Activated CD8-positive, alpha-beta T cell treated with anti-CD3 and anti-CD28 coated beads, Interleukin-2, amount 10 ng/mL, durations not matched to agents 7 days and 5 days (primary cell): ENCODE measurements around the gene TESPA1. TPM values are rescaled to one million over a fixed set of nuclear protein-coding genes. Genes with fewer than 3 reads are reported as not detected.

ENCODE experiments used
- ATAC-seq: fragments of 150-1000 bp; cut with Tn5 transposase; one replicate; pipeline ENCODE4 v1.10.0; 2021; ENCODE audit warnings: moderate library complexity
- CTCF ChIA-PET: fragments of 350-600 bp; sonication (Branson Sonifier 250); formaldehyde crosslinking; loops from one replicate; lab custom pipeline; 2021; ENCODE audit warnings: antibody characterized with exemption; lab: Charles Lee
- POLR2A ChIA-PET: fragments of 350-600 bp; sonication (Branson Sonifier 250); formaldehyde crosslinking; loops from one replicate; lab custom pipeline; 2021; ENCODE audit warnings: antibody characterized with exemption; lab: Charles Lee
- DNase-seq: peaks from one replicate; pipeline ENCODE4 v3.0.0-alpha.2; 2020
- H3K27ac Mint-ChIP-seq: one replicate; pipeline ENCODE4 v1.8.0; 2021; ENCODE audit warnings: mild to moderate bottlenecking, mixed read lengths
- H3K27me3 Mint-ChIP-seq: one replicate; pipeline ENCODE4 v1.8.0; 2021; ENCODE audit warnings: low read depth, mixed read lengths
- H3K36me3 Mint-ChIP-seq: one replicate; pipeline ENCODE4 v1.8.0; 2021; ENCODE audit warnings: low read depth, mixed read lengths
- H3K4me1 Mint-ChIP-seq: one replicate; pipeline ENCODE4 v1.8.0; 2021; ENCODE audit warnings: low read depth, mixed read lengths
- H3K4me3 Mint-ChIP-seq: one replicate; pipeline ENCODE4 v1.8.0; 2021; ENCODE audit warnings: mild to moderate bottlenecking, mixed read lengths
- H3K9me3 Mint-ChIP-seq: one replicate; pipeline ENCODE4 v1.8.0; 2022; ENCODE audit warnings: mixed read lengths; ENCODE audit not compliant: insufficient read depth
- total RNA-seq, 2 experiments: library from RNA; stranded (reverse); gene quantifications; one replicate each; pipeline ENCODE4 v1.2.3, GENCODE V29; 2021

The TESPA1 gene
- total RNA-seq, 2 experiments from 2014 or later = 81.0 to 84.6 TPM

DNA sequence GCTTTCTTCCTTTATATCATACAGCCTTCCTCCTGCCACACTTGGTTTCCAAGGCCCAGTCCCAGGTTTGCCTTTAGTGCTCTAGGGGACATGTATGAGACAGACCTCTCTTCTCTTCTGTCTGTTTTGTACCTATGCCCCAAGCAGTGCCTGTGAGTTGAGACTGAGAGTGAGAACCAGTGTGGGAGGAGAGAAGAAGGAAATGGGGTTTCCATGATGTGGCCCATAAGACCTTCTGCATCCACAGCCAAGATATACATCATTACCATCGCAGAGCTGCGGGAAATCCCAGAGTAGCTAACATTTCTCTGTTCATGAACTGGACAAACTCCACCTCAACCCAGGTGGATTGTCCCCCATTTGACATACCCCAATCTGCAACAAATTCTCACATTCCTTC, 2.8 kb downstream of the TESPA1 start:
- Mint-ChIP-seq H3K27me3 (no peaks in the 10 kb centered on the region), H3K4me1 (peaks cover 79% of the 10 kb centered on the region), H3K9me3 (no peaks in the 10 kb centered on the region), H3K4me3 (peak overlapping the region; percentile 91), H3K27ac (peak overlapping the region; percentile 86), H3K36me3 (peaks cover 68% of the 10 kb centered on the region)
- POLR2A ChIA-PET = interaction anchor here (1.3 kb wide), 1 partner anchor 16 kb away, joined by 7 read pairs; no protein-coding TSS in a partner anchor
- CTCF ChIA-PET = interaction anchor here (0.8 to 7.6 kb wide), 9 partner anchors 7 to 232 kb away, joined by 3 to 117 read pairs (median 21); no protein-coding TSS in a partner anchor
- ATAC-seq (peak; percentile 9), DNase-seq (no peak)

DNA sequence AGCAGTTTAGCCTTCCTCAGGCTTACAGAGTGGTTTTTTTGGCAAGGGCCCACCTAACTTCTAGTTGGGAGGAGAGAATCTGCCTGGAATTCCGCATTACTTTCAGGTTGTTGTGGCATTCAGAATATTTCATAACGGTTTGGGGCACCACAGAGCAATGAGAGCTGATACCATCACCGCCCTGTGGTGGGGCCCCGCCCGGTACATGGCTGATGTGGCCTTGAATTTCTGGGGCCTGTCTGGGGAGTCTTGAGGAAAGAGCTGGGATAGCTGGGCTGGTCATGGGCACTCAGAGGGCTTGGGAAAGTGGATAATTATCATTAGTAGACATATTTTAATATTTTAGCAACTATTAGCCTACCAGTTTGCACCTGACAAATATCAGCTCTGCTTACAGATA, 4.2 kb downstream of the TESPA1 start:
- peak; percentile 22 for ATAC-seq
- Mint-ChIP-seq H3K27me3 (no peaks in the 10 kb centered on the region), H3K4me3 (peak overlapping the region; percentile 74), H3K36me3 (peaks cover 79% of the 10 kb centered on the region), H3K27ac (peak overlapping the region; percentile 78), H3K9me3 (no peaks in the 10 kb centered on the region), H3K4me1 (peaks cover 78% of the 10 kb centered on the region)
- ChIA-PET POLR2A (interaction anchor here (0.6 to 1.1 kb wide), 4 partner anchors 10 to 24 kb away, joined by 3 to 5 read pairs (median 4); no protein-coding TSS in a partner anchor), CTCF (interaction anchor here (1.0 to 7.5 kb wide), 9 partner anchors 11 to 231 kb away, joined by 3 to 55 read pairs (median 6); no protein-coding TSS in a partner anchor)
- DNase-seq = peak; percentile 52

- Mint-ChIP-seq H3K4me3 (peak overlapping the region; percentile 70), H3K4me1 (peaks cover 91% of the 10 kb centered on the region), H3K27ac (peak overlapping the region; percentile 79), H3K27me3 (no peaks in the 10 kb centered on the region), H3K9me3 (no peaks in the 10 kb centered on the region), H3K36me3 (peaks cover 88% of the 10 kb centered on the region)
- ChIA-PET CTCF (interaction anchor here (0.8 to 7.5 kb wide), 9 partner anchors 9 to 229 kb away, joined by 3 to 55 read pairs (median 9); no protein-coding TSS in a partner anchor), POLR2A (interaction anchor here (1.3 to 1.5 kb wide), 2 partner anchors 9 to 44 kb away, joined by 3 read pairs; no protein-coding TSS in a partner anchor)
- ATAC-seq (peak; percentile 22), DNase-seq (no peak)
Observed at GRCh38 chr12:54977857-54978256, 6.7 kb downstream of the TESPA1 start.

- H3K9me3 Mint-ChIP-seq = no peaks in the 10 kb centered on the region
- no peaks in the 10 kb centered on the region for H3K27me3 Mint-ChIP-seq
- H3K27ac Mint-ChIP-seq = peak overlapping the region; percentile 79
- H3K4me1 Mint-ChIP-seq = peaks cover 84% of the 10 kb centered on the region
- POLR2A ChIA-PET = interaction anchor here (1.5 to 2.8 kb wide), 2 partner anchors 8 to 9 kb away, joined by 3 to 9 read pairs; partner anchors contain the start of gene TESPA1
- CTCF ChIA-PET = interaction anchor here (0.8 to 7.5 kb wide), 8 partner anchors 7 to 95 kb away, joined by 3 to 55 read pairs (median 6); partner anchors contain the start of gene TESPA1
- DNase-seq (no peak), ATAC-seq (no peak)
- peak overlapping the region; percentile 70 for H3K4me3 Mint-ChIP-seq
- peaks cover 87% of the 10 kb centered on the region for H3K36me3 Mint-ChIP-seq
Observed at GRCh38 chr12:54977155-54977554, 7.4 kb downstream of the TESPA1 start.

- Mint-ChIP-seq H3K9me3 (no peaks in the 10 kb centered on the region), H3K4me3 (peak overlapping the region; percentile 26), H3K27me3 (no peaks in the 10 kb centered on the region), H3K36me3 (peaks cover 88% of the 10 kb centered on the region), H3K27ac (peak overlapping the region; percentile 36), H3K4me1 (peaks cover 77% of the 10 kb centered on the region)
- ChIA-PET POLR2A (interaction anchor here (1.4 to 2.8 kb wide), 2 partner anchors 9 to 10 kb away, joined by 6 to 9 read pairs; partner anchors contain the start of gene TESPA1), CTCF (interaction anchor here (0.8 to 7.5 kb wide), 7 partner anchors 9 to 251 kb away, joined by 3 to 55 read pairs (median 5); partner anchors contain the start of gene TESPA1)
- ATAC-seq (no peak), DNase-seq (no peak)
Observed at GRCh38 chr12:54975875-54976274, 8.7 kb downstream of the TESPA1 start.

- Mint-ChIP-seq H3K27me3 (no peaks in the 10 kb centered on the region), H3K36me3 (peaks cover 89% of the 10 kb centered on the region), H3K4me1 (peaks cover 77% of the 10 kb centered on the region), H3K4me3 (no peak overlapping the region), H3K27ac (peak overlapping the region; percentile 66), H3K9me3 (no peaks in the 10 kb centered on the region)
- ATAC-seq = no peak
- CTCF ChIA-PET = interaction anchor here (0.8 to 7.5 kb wide), 5 partner anchors 9 to 97 kb away, joined by 3 to 55 read pairs (median 16); partner anchors contain the start of gene TESPA1
- POLR2A ChIA-PET = interaction anchor here (1.4 to 2.8 kb wide), 2 partner anchors 10 kb away, joined by 6 to 9 read pairs; partner anchors contain the start of gene TESPA1
- no peak for DNase-seq
Observed at GRCh38 chr12:54975272-54975671, 9.3 kb downstream of the TESPA1 start.

DNA sequence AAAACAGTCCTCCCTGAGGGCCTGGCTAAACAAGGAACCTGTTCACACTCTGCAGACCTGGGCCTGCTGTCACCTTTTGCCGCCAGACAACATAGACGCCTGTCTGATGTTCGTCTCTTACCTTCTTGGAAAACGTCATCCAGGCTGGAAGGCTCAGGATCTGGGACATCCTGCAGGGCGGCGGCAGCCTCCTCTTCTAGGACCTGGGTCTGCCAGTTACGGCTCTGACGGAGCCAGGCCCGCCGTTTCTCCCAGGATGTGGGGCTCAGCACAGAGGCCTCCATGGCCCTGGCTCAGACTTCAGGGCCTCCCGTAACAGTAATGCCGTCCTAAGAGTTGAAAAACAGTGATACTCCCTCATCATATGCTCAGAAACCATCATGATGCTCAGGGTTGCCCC, 10.3 kb downstream of the TESPA1 start:
- peaks cover 68% of the 10 kb centered on the region for H3K4me1 Mint-ChIP-seq
- ChIA-PET POLR2A (interaction anchor here (1.5 kb wide), 1 partner anchor 10 kb away, joined by 9 read pairs; the partner anchor contains the start of gene TESPA1), CTCF (interaction anchor here (0.8 to 7.5 kb wide), 6 partner anchors 10 to 225 kb away, joined by 3 to 55 read pairs (median 8); partner anchors contain the start of gene TESPA1)
- H3K27ac Mint-ChIP-seq = peak overlapping the region; percentile 80
- H3K9me3 Mint-ChIP-seq = no peaks in the 10 kb centered on the region
- H3K27me3 Mint-ChIP-seq = no peaks in the 10 kb centered on the region
- ATAC-seq (no peak), DNase-seq (no peak)
- H3K4me3 Mint-ChIP-seq = no peak overlapping the region
- H3K36me3 Mint-ChIP-seq = peaks cover 79% of the 10 kb centered on the region

DNA sequence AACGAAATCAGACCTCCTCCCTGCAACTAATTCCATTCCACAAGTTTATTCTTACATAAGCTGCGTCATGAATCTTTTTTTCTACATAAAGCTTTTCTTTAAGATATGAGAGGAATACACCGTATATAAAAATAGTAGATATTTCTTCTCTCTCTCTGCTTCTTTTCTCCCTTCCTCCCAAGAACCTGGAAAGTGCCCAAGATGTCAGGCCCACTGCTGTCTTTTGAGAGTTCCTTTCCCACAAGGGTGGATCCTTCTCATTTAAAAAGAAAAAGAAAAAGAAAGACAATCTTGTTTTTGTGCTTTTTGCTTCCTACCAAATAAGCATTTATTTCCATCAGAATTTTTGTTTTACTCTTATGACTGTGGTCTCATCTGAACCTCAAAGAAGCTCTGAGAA, 11.0 kb downstream of the TESPA1 start:
- ChIA-PET POLR2A (interaction anchor here (1.5 kb wide), 1 partner anchor 11 kb away, joined by 9 read pairs; the partner anchor contains the start of gene TESPA1), CTCF (interaction anchor here (0.7 to 7.5 kb wide), 8 partner anchors 9 to 249 kb away, joined by 3 to 55 read pairs (median 6); partner anchors contain the start of genes MUCL1 and TESPA1)
- Mint-ChIP-seq H3K27ac (peak overlapping the region; percentile 17), H3K4me1 (peaks cover 63% of the 10 kb centered on the region), H3K4me3 (no peak overlapping the region), H3K36me3 (peaks cover 75% of the 10 kb centered on the region), H3K9me3 (no peaks in the 10 kb centered on the region), H3K27me3 (no peaks in the 10 kb centered on the region)
- no peak for DNase-seq
- no peak for ATAC-seq

DNA sequence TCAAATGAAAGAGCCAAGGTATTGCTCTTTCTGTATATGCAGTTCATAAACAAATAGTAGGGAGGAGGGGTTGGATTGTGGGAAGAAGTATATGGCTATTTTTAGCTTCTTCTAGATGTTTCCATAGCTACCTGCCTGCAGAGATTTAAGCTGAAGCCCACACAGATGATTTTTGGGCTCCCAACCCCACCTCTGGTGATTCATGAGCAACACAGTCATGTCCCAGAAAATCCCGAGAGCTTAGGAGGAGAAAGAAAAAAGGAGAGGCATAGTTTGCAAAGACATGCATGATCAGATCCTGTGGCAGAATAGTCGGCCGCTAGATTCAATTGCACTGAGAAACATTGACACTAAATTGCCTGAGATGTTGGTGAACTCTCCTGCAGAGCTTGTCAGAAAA, 13.8 kb downstream of the TESPA1 start:
- ATAC-seq = no peak
- Mint-ChIP-seq H3K36me3 (peaks cover 76% of the 10 kb centered on the region), H3K4me1 (peaks cover 52% of the 10 kb centered on the region), H3K27me3 (no peaks in the 10 kb centered on the region), H3K4me3 (no peak overlapping the region), H3K9me3 (no peaks in the 10 kb centered on the region), H3K27ac (no peak overlapping the region)
- ChIA-PET CTCF (interaction anchor here (0.6 to 5.1 kb wide), 7 partner anchors 11 to 269 kb away, joined by 3 to 33 read pairs (median 10); no protein-coding TSS in a partner anchor), POLR2A (interaction anchor here (1.5 to 1.6 kb wide), 2 partner anchors 9 to 14 kb away, joined by 3 to 4 read pairs; partner anchors contain the start of gene TESPA1)
- no peak for DNase-seq

DNA sequence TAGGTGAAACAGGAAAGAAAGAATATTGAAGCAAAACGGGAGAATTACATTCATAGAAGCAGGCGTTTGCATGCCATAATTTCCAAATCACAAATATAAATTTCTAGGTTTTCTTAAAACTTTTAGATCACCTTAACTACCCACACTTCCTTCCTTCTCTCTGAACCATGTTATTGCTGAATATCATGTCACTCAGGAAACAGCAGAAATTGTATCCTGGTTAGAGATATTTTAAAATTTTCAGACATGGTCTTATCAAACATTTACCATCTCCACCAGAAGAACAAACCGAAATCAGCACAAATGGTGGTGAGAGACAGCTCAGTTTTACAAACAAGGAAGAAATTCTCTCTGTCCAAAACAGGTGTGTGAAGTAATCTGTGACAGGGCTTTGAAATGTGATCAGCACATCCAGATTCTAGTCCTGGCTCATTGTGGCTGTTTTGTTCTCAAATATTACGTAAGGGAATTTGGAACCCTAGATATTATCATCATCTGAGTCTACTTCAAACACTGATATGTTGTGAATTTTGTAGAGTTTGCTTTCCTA, 16.3 kb downstream of the TESPA1 start:
- CTCF ChIA-PET = interaction anchor here (1.1 to 5.1 kb wide), 9 partner anchors 9 to 218 kb away, joined by 3 to 33 read pairs (median 6); partner anchors contain the start of gene MUCL1
- H3K9me3 Mint-ChIP-seq = no peaks in the 10 kb centered on the region
- ATAC-seq (peak; percentile 41), DNase-seq (no peak)
- H3K4me3 Mint-ChIP-seq = peak overlapping the region; percentile 15
- H3K27ac Mint-ChIP-seq = peak overlapping the region; percentile 84
- no peaks in the 10 kb centered on the region for H3K27me3 Mint-ChIP-seq
- POLR2A ChIA-PET = interaction anchor here (0.7 to 1.5 kb wide), 2 partner anchors 9 to 17 kb away, joined by 3 read pairs; no protein-coding TSS in a partner anchor
- H3K36me3 Mint-ChIP-seq = peaks cover 76% of the 10 kb centered on the region
- H3K4me1 Mint-ChIP-seq = peaks cover 38% of the 10 kb centered on the region

GRCh38 chr12:54967461-54967860, 17.1 kb downstream of the TESPA1 start:
- POLR2A ChIA-PET = no interaction called here
- Mint-ChIP-seq H3K4me3 (no peak overlapping the region), H3K4me1 (peaks cover 36% of the 10 kb centered on the region)

More at GRCh38 chr12:54967461-54967860, 17.1 kb downstream of the TESPA1 start:
- Mint-ChIP-seq H3K27me3 (no peaks in the 10 kb centered on the region), H3K27ac (peak overlapping the region; percentile 84), H3K36me3 (peaks cover 77% of the 10 kb centered on the region), H3K9me3 (no peaks in the 10 kb centered on the region)
- CTCF ChIA-PET = interaction anchor here (1.1 to 5.1 kb wide), 5 partner anchors 8 to 208 kb away, joined by 3 to 33 read pairs (median 5); no protein-coding TSS in a partner anchor
- ATAC-seq (peak; percentile 35), DNase-seq (no peak)
